Type B pancreatic cell (in vitro differentiated cells): ENCODE measurements around the gene ASCC1. TPM values are rescaled to one million over a fixed set of nuclear protein-coding genes. Genes with fewer than 3 reads are reported as not detected.

Experiments used
- DNase-seq: peaks from one replicate; pipeline ENCODE4 v3.0.0; 2021; ENCODE audit warnings: mixed read lengths; ENCODE audit not compliant: unreplicated experiment; ENCODE audit errors: extremely low spot score
- H3K27ac Mint-ChIP-seq: 2 replicates; pipeline ENCODE4 v1.8.0; 2021; ENCODE audit warnings: mild to moderate bottlenecking, mixed read lengths
- H3K27me3 Mint-ChIP-seq: 2 replicates; pipeline ENCODE4 v1.8.0; 2021; ENCODE audit warnings: mixed read lengths
- H3K36me3 Mint-ChIP-seq: 2 replicates; pipeline ENCODE4 v1.8.0; 2021; ENCODE audit warnings: mixed read lengths
- H3K4me1 Mint-ChIP-seq: one replicate; pipeline ENCODE4 v1.8.0; 2021; ENCODE audit warnings: mixed read lengths; ENCODE audit not compliant: unreplicated experiment
- H3K4me3 Mint-ChIP-seq: 2 replicates; pipeline ENCODE4 v1.8.0; 2021; ENCODE audit warnings: mild to moderate bottlenecking, mixed read lengths
- H3K9me3 Mint-ChIP-seq: 2 replicates; pipeline ENCODE4 v1.8.0; 2021; ENCODE audit warnings: mixed read lengths
- CTCF ChIP-seq: fragments of 200-600 bp; sonication (generic); conservative IDR thresholded peaks from 2 replicates; pipeline ENCODE4 v1.5.0; 2021; ENCODE audit warnings: antibody characterized with exemption, mild to moderate bottlenecking
- total RNA-seq: library from RNA; stranded (reverse); gene quantifications from 2 replicates; pipeline ENCODE4 v1.2.1, GENCODE V29; 2021; ENCODE audit warnings: low replicate concordance

The ASCC1 gene
- total RNA-seq, 1 donor from 2014 or later: 32.8 TPM

DNA sequence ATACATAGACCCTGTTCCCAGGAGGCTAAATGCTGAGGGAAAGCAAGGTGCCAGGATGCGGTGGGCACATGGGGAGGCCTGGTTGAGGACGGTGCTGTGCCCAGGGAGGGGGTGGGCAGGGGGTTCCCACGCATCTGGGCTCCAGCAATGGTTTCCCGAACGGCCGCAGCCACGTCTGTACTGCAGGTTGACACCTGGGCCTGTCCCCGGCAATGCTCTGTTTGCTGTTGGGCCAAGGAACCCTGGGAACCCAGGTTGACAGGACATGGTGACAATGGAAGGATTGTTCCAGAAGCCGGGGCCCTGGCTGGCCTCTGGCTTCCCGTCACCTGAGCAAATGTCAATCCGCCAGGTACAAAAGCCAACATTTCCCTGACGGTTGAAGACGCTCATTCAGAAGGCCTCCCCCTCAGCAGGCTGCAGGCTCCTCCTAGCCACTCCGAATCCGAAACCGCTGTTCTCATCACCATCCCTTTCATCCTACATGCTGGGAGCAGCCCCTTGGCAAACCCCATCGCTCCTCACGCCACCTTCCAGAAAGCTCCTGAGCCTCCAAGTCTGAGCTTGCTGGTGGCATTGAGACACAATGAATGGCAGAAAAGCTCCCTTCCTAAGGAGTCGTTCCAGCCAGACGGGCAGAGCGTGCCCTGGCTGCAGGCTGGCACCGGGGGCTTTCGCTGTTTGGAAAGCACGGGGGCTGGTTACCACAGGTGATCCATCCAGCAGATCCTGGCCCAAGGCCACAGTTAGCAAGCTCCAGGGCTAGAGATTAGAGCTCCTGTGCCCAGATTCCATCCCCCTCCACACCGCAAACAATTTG, 158.9 kb downstream of the ASCC1 start:
- no peak for DNase-seq
- H3K36me3 Mint-ChIP-seq: no peaks in the 10 kb centered on the region
- H3K9me3 Mint-ChIP-seq: no peaks in the 10 kb centered on the region
- no peaks in the 10 kb centered on the region for H3K27me3 Mint-ChIP-seq
- TF ChIP-seq CTCF: no peak
- H3K27ac Mint-ChIP-seq: no peak overlapping the region
- H3K4me1 Mint-ChIP-seq: peaks cover 16% of the 10 kb centered on the region
- no peak overlapping the region for H3K4me3 Mint-ChIP-seq

DNA sequence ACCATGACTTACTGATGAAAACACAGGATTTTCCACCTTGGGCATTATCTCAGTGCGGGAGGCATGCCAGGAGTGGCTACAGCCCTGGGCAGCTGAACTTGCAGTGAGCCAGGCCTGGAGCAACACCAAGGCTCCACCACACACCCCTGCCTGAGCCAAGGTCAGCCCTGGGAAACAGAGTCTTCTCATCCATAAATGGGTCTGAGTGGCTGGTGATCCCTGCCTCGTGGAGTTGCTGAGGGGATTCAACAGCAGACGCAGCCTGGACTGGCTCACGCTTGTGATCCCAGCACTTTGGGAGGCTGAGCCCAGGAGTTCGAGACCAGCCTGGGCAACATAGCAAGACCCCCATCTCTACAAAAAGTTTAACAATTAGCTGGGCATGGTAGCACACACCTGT, 160.0 kb downstream of the ASCC1 start:
- Mint-ChIP-seq H3K36me3 (no peaks in the 10 kb centered on the region), H3K4me1 (peaks cover 13% of the 10 kb centered on the region), H3K9me3 (no peaks in the 10 kb centered on the region), H3K27ac (no peak overlapping the region), H3K27me3 (no peaks in the 10 kb centered on the region), H3K4me3 (no peak overlapping the region)
- no peak for DNase-seq
- no peak for TF ChIP-seq CTCF

GRCh38 chr10:72053690-72054089, 162.4 kb downstream of the ASCC1 start:
- Mint-ChIP-seq H3K9me3 (peaks cover 5% of the 10 kb centered on the region), H3K27ac (no peak overlapping the region), H3K4me3 (no peak overlapping the region), H3K36me3 (no peaks in the 10 kb centered on the region), H3K27me3 (no peaks in the 10 kb centered on the region), H3K4me1 (peaks cover 3% of the 10 kb centered on the region)
- no peak for TF ChIP-seq CTCF
- no peak for DNase-seq

DNA sequence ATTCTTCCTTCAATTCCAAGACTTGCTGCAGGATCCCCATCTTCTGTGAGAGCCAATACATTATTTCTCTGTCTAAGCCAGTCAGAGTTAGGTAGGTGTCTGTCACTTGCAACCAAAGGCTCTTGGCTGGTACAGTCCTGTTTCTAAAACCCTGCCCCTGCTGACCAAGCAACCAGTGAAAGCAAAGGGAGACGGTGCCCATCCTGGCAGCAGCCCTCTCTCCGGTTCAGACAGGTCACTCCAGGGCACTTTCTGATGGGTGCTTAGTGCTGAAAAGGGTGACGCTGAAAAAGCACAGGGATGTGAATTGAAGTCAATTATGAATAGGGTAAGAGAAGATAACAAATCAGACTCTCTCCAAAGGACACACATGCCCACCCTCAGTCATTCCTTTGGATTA, 165.2 kb downstream of the ASCC1 start:
- Mint-ChIP-seq H3K27me3 (no peaks in the 10 kb centered on the region), H3K9me3 (peaks cover 13% of the 10 kb centered on the region), H3K4me3 (no peak overlapping the region), H3K4me1 (peaks cover 7% of the 10 kb centered on the region), H3K27ac (no peak overlapping the region), H3K36me3 (no peaks in the 10 kb centered on the region)
- DNase-seq: no peak
- TF ChIP-seq CTCF: no peak

DNA sequence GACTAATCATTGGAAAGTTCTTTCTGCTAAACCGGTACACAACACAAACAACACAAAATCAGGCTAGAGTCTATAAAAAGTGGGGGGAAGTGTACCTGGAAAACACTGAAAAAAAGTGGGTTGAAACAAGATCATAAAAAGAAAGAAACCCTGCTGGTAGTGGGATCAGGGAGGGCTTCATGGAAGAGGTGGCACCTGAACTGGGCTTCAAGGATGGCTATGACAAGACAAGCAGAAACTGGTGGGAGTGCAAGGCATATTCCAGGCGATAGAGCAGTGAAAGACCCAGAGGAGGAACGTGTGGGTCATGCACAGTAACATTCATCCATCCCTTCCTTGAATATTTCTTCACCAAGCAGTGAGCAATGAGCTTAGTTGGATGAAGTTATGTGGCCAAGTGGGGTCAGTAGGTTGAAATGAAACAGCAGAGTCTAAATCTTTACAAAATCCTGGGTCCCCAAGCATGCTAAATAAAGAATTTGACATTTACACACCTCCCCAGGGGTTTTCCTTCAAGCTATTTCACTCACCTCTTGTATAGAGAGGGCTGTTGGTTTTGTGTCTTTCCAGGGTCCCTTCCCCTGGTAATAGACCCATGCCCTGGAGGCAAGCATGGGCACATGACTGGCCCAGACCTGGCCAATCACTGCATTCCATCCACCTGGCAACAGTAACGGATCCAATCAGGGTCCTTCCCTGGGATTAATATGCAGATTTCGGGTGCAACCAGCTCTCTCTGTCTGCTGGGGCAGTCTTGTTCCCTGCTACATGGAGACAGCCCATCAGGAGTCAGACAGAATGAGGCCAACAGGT, 165.9 kb downstream of the ASCC1 start:
- DNase-seq: no peak
- no peak for TF ChIP-seq CTCF
- no peak overlapping the region for H3K4me3 Mint-ChIP-seq
- H3K9me3 Mint-ChIP-seq: peaks cover 14% of the 10 kb centered on the region
- no peak overlapping the region for H3K27ac Mint-ChIP-seq
- H3K4me1 Mint-ChIP-seq: peaks cover 7% of the 10 kb centered on the region
- no peaks in the 10 kb centered on the region for H3K27me3 Mint-ChIP-seq
- no peaks in the 10 kb centered on the region for H3K36me3 Mint-ChIP-seq
